Ishikawa (cell line): ENCODE results near the gene PPP1R1C.

ENCODE experiments used
- CEBPB ChIP-seq: IDR thresholded peaks from 2 replicates; pipeline ENCODE4 v1.6.1; 2012
- CREB1 ChIP-seq: IDR thresholded peaks from 2 replicates; pipeline ENCODE4 v1.6.1; 2012; ENCODE audit warnings: low read depth
- EGR1 ChIP-seq: IDR thresholded peaks from 2 replicates; pipeline ENCODE4 v1.6.1; 2012
- EP300 ChIP-seq: IDR thresholded peaks from 2 replicates; pipeline ENCODE4 v1.6.1; 2012; ENCODE audit warnings: borderline replicate concordance
- FOXM1 ChIP-seq: IDR thresholded peaks from 2 replicates; pipeline ENCODE4 v1.6.1; 2012; ENCODE audit warnings: low read depth, borderline replicate concordance
- MAX ChIP-seq: IDR thresholded peaks from 2 replicates; pipeline ENCODE4 v1.6.1; 2012
- NFIC ChIP-seq: IDR thresholded peaks from 2 replicates; pipeline ENCODE4 v1.6.1; 2012
- RAD21 ChIP-seq: IDR thresholded peaks from 2 replicates; pipeline ENCODE4 v1.6.1; 2012; ENCODE audit warnings: low read depth
- REST ChIP-seq: IDR thresholded peaks from 2 replicates; pipeline ENCODE4 v1.6.1; 2012; ENCODE audit warnings: low read depth, mild to moderate bottlenecking
- TAF1 ChIP-seq: IDR thresholded peaks from 2 replicates; pipeline ENCODE4 v1.6.1; 2012; ENCODE audit warnings: low read depth, mild to moderate bottlenecking
- TCF12 ChIP-seq: IDR thresholded peaks from 2 replicates; pipeline ENCODE4 v1.6.1; 2012; ENCODE audit warnings: low read depth
- TEAD4 ChIP-seq: IDR thresholded peaks from 2 replicates; pipeline ENCODE4 v1.6.1; 2012
- USF1 ChIP-seq: IDR thresholded peaks from 2 replicates; pipeline ENCODE4 v1.6.1; 2012
- YY1 ChIP-seq: IDR thresholded peaks from 2 replicates; pipeline ENCODE4 v1.6.1; 2012; ENCODE audit warnings: low read depth
- ZBTB7A ChIP-seq: IDR thresholded peaks from 2 replicates; pipeline ENCODE4 v1.6.1; 2012; ENCODE audit warnings: low read depth

PPP1R1C gene

GRCh38 chr2:182117196-182117595, 131.5 kb downstream of the PPP1R1C start:
- TF ChIP-seq TAF1 (no peak), CEBPB (no peak), YY1 (no peak)

GRCh38 chr2:182128821-182129707, 143.4 kb downstream of the PPP1R1C start:
- TF ChIP-seq TAF1 = no peak
- TF ChIP-seq RAD21 = no peak
- TF ChIP-seq NFIC = no peak
- no peak for TF ChIP-seq TEAD4
- no peak for TF ChIP-seq ZBTB7A
- no peak for TF ChIP-seq CREB1
- no peak for TF ChIP-seq MAX
- TF ChIP-seq USF1 = no peak
- no peak for TF ChIP-seq TCF12
- no peak for TF ChIP-seq YY1
- TF ChIP-seq EGR1 = no peak
- no peak for TF ChIP-seq FOXM1
- no peak for TF ChIP-seq REST
- TF ChIP-seq CEBPB = no peak
- TF ChIP-seq EP300 = no peak

- TF ChIP-seq TAF1 = no peak
- peak; percentile 38 for TF ChIP-seq RAD21
These were observed 147.0 kb downstream of the PPP1R1C start for GRCh38 chr2:182132605-182133004.

GRCh38 chr2:182133195-182133891, 147.7 kb downstream of the PPP1R1C start:
- no peak for TF ChIP-seq TEAD4
- no peak for TF ChIP-seq TAF1
- no peak for TF ChIP-seq USF1
- no peak for TF ChIP-seq TCF12
- TF ChIP-seq CREB1 = no peak
- no peak for TF ChIP-seq MAX
- no peak for TF ChIP-seq EP300
- no peak for TF ChIP-seq ZBTB7A
- TF ChIP-seq NFIC = no peak

- TF ChIP-seq USF1 = no peak
These were observed 148.5 kb downstream of the PPP1R1C start for GRCh38 chr2:182134201-182134600.

GRCh38 chr2:182142062-182142461, 156.4 kb downstream of the PPP1R1C start:
- TF ChIP-seq NFIC (no peak), EGR1 (no peak), CREB1 (no peak), TEAD4 (no peak), TAF1 (no peak), USF1 (no peak), MAX (no peak), TCF12 (no peak), FOXM1 (no peak), CEBPB (no peak), ZBTB7A (no peak)
